Measurements from ENCODE around the gene SNAPC5.
"Not testable (repeated sequence)": the region's sequence is repeated elsewhere in the genome, so short reads cannot be mapped to it uniquely, and the experiment has no call there.

The SNAPC5 gene

GRCh38 chr15:66491846-66492245 lies 5.7 kb downstream of the SNAPC5 start:
- DNase-seq (ENCODE audit: low read depth in 1 of 2, low spot score in 1 of 2) = no peak

GRCh38 chr15:66489179-66489791 lies 8.3 kb downstream of the SNAPC5 start:
- DNase-seq (ENCODE audit: low read depth in 1 of 2, low spot score in 1 of 2) = no peak

- no peak for DNase-seq (ENCODE audit: low read depth in 1 of 2, low spot score in 1 of 2)
Observed at GRCh38 chr15:66488525-66488924, 9.0 kb downstream of the SNAPC5 start.

- DNase-seq (ENCODE audit: low read depth in 1 of 2, low spot score in 1 of 2) = no peak
Observed at GRCh38 chr15:66486887-66487286, 10.7 kb downstream of the SNAPC5 start.

GRCh38 chr15:66484539-66485112 lies 12.9 kb downstream of the SNAPC5 start:
- no peak for DNase-seq (ENCODE audit: low read depth in 1 of 2, low spot score in 1 of 2)

- no peak for DNase-seq (ENCODE audit: low read depth in 1 of 2, low spot score in 1 of 2)
Observed at GRCh38 chr15:66483131-66483566, 14.4 kb downstream of the SNAPC5 start.

- no peak for DNase-seq (ENCODE audit: low read depth in 1 of 2, low spot score in 1 of 2)
Observed at GRCh38 chr15:66482539-66482938, 15.0 kb downstream of the SNAPC5 start.

- no peak for DNase-seq (ENCODE audit: low read depth in 1 of 2, low spot score in 1 of 2)
Observed at GRCh38 chr15:66481107-66481856, 16.3 kb downstream of the SNAPC5 start.

GRCh38 chr15:66480267-66480666 lies 17.3 kb downstream of the SNAPC5 start:
- no peak for DNase-seq (ENCODE audit: low read depth in 1 of 2, low spot score in 1 of 2)

GRCh38 chr15:66477011-66477410 lies 20.6 kb downstream of the SNAPC5 start:
- no peak for DNase-seq (ENCODE audit: low read depth in 1 of 2, low spot score in 1 of 2)

GRCh38 chr15:66476535-66476934 lies 21.0 kb downstream of the SNAPC5 start:
- DNase-seq (ENCODE audit: low read depth in 1 of 2, low spot score in 1 of 2) = no peak

GRCh38 chr15:66474963-66475362 lies 22.6 kb downstream of the SNAPC5 start:
- DNase-seq (ENCODE audit: low read depth in 1 of 2, low spot score in 1 of 2) = no peak

GRCh38 chr15:66474135-66474534 lies 23.4 kb downstream of the SNAPC5 start:
- DNase-seq (ENCODE audit: low read depth in 1 of 2, low spot score in 1 of 2) = no peak

GRCh38 chr15:66472176-66472999 lies 25.2 kb downstream of the SNAPC5 start:
- DNase-seq (ENCODE audit: low read depth in 1 of 2, low spot score in 1 of 2) = peak in 1 of 2 donors; percentile 40

- DNase-seq (ENCODE audit: low read depth in 1 of 2, low spot score in 1 of 2) = not testable (repeated sequence)
Observed at GRCh38 chr15:66470825-66471224, 26.7 kb downstream of the SNAPC5 start.

GRCh38 chr15:66467162-66468040 lies 30.2 kb downstream of the SNAPC5 start:
- not testable (repeated sequence) for DNase-seq (ENCODE audit: low read depth in 1 of 2, low spot score in 1 of 2)

GRCh38 chr15:66465294-66465693 lies 32.3 kb downstream of the SNAPC5 start:
- not testable (repeated sequence) for DNase-seq (ENCODE audit: low read depth in 1 of 2, low spot score in 1 of 2)

- no peak for DNase-seq (ENCODE audit: low read depth in 1 of 2, low spot score in 1 of 2)
Observed at GRCh38 chr15:66462627-66463026, 34.9 kb downstream of the SNAPC5 start.

GRCh38 chr15:66461917-66462316 lies 35.6 kb downstream of the SNAPC5 start:
- DNase-seq (ENCODE audit: low read depth in 1 of 2, low spot score in 1 of 2) = no peak

GRCh38 chr15:66461294-66461693 lies 36.3 kb downstream of the SNAPC5 start:
- DNase-seq (ENCODE audit: low read depth in 1 of 2, low spot score in 1 of 2) = not testable (repeated sequence)

Measured in activated CD4-positive, alpha-beta T cell treated with anti-CD3 and anti-CD28 coated beads, Interleukin-2, amount 50 U/mL, for 24 hours (primary cell).